G401.6 (cell line): ENCODE measurements around the gene MYD88.

ENCODE experiments used
- FAIRE-seq: peaks from 2 replicates; lab custom pipeline; 2012; peaks lifted over from hg19 to GRCh38; lab: Jason Lieb, UNC

MYD88 gene

DNA sequence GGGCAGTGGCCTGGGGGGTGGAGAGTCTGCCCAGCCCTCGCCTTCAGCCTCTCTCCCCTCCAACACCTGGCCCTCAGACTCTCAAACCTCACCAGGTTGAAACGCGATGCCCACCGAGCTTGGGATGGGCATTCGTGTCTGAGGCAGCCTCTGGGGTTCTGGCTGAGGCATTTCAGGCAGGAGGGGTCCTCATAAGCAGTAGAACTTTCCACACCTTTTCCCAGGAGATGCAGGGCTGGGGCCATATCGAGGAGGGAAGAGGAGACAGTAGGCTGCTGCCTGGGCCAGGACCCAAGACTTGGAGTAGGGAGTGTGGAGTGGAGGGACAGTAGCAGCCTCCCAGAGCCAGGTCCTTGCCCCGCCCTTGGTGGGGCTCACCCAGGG, 26.1 kb upstream of the MYD88 start:
- no peak for FAIRE-seq

DNA sequence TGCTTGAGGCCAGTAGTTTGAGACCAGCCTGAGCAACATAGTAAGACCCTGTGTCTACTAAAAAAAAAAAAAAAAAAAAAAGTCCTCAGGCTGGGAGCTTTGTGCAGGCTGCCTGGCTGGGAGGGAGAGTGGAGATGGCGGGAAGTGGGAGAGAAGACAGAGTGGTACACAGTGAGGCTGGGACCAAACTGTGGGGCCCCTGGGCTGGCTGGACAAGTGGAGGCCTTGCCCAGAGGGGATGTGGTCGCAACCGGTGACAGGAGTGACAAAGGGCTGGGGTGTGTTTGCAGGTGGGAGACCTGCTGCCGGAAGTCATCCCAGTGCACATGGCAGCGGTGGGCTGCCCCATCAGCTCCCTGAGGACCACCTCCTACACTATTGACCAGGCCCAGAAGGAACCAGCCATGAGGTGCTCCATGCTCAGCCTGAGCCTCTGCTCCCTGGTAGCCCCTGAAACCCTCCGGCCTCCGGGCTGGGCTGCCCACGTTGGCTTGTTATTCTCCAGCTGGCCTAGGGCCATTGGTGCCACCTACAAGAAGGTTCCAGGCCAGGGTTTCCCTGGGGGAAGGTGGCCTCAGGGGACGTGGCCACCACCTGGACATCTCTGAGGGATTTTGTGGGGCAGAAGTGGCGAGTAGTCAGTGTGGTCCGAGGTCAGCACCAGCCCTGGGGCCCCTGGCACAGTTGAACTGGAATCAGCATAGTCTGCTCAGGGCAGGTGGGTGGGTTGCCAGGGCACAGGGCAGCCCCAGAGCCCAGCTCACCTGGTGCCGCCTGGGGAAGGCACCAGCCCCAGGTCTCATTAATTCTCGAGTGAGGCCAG, 24.2 kb upstream of the MYD88 start:
- no peak for FAIRE-seq

DNA sequence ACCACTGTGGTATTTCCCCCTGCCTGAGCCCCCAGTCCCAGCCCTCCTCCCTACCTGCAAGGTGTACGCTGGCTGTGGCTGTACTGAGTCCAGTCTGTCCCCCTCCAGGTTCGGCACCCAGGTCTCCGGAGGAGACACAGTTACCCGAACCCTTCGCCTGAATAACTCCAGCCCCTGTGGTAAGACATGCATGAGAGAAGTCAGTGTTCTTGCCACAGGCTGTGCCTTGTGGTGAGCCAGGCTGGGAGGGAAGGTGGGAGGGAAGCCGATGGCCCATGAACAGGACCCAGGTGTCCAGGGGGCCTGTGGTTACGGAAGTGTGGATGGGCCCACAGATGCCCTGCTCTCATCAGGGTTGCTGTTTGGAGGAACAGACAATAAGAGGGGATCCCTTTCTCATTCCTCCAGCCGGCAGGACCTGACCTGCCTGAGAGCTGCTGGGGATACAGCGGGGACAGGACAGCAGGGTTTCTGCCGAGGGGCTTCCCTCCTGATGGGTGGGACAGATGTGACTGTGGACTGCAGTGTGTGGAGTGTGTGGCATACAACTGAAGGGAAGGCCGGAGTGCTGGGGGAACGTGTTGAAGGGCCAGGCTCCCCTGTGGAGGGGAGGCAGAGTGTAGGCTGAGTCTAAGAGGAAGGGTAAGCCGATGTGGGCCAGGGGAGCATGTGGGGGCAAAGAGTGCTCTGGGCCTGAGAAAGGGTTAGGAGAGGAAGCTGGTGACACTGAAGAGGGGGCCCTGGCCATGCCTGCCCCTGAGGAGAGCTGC, 23.4 kb upstream of the MYD88 start:
- FAIRE-seq, result no peak

DNA sequence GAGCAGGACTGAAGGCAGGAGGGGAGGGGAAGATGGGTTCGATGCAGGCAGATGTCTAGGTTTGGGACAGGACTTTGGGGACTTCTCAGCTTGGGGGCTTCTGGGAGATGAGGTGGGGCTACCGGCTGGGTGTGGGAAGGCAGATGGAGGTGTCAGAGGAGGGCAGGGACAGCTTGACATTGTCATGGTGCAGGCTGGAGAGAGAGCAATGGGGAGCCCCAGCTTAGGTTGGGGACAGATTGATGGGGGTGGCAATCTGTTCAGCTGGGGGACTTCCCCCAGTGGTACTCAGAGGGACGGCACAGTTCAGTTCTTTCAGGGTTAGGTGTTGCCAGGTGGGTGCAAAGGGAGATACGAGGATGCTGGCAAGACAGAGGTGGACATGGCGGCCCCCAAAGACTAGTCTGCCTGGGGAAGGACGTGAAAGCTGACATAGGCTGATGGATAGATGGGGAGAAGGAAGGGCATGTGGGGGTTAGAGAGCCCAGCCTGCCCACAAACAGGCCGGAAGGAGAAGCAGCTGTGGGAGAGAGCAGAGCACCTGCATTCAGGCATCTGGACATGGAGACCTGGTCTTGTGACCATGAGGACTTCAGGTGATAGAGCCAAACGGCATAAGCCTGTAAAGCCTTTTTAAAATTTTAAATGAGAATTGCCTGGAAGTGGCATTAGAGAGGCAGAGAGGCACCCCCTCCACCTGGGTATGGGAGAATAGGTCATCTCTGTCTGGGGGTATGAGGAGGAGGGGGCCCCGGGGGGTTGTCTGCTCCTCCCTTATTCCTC, 22.6 kb upstream of the MYD88 start:
- no peak for FAIRE-seq

DNA sequence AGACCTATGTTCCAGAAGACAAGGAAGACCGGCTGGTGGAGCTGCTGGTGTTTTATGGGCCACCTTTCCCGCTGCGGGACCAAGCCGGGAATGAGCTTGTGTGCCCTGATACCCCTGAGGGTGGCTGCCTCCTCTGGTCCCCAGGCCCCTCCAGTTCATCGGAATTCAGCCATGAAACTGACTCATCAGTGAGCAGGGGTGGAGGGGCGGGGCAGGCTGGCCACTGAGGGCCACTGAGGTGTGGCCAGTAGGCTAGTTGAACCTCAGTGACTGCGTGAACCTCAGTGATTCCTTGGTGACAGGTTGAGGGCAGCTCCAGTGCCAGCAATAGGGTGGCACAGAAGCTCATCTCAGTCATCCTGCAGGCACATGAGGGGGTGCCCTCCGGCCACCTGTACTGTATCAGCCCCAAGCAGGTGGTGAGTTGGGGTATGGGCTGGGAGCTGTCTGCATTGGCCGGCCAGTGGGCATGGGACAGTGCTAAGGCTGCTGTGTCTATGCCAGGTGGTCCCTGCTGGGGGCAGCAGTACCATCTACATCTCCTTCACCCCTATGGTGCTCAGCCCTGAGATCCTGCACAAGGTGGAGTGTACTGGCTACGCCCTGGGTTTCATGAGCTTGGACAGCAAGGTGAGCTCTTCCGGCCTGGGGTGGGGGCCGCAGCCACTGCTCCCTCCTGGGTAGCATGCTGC, 21.8 kb upstream of the MYD88 start:
- no peak for FAIRE-seq

DNA sequence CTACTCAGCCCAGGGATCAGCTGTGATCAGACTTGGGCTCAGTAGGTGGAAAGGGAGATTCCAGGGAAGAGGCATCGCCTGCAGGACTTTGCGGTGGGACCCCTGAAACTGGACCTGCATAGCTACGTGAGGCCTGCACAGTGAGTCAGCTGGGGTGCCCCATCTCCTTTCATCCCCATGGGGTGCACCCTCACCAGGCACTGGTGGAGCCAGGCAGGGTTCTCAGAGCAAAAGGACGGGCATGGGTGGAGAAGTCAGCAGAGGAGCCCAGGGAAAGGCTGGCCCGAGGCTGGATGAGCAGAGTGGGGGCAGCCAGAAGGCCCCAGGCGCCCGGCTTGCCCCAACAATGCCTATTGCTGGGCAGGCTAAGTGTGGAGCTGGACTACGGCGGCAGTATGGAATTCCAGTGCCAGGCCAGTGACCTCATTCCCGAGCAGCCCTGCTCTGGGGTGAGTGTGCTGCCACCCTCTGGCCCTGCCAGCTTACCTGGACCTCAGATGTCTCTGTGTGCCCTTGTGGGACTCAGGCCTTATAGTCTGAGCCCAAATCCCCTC, 21.2 kb upstream of the MYD88 start:
- FAIRE-seq, result no peak

DNA sequence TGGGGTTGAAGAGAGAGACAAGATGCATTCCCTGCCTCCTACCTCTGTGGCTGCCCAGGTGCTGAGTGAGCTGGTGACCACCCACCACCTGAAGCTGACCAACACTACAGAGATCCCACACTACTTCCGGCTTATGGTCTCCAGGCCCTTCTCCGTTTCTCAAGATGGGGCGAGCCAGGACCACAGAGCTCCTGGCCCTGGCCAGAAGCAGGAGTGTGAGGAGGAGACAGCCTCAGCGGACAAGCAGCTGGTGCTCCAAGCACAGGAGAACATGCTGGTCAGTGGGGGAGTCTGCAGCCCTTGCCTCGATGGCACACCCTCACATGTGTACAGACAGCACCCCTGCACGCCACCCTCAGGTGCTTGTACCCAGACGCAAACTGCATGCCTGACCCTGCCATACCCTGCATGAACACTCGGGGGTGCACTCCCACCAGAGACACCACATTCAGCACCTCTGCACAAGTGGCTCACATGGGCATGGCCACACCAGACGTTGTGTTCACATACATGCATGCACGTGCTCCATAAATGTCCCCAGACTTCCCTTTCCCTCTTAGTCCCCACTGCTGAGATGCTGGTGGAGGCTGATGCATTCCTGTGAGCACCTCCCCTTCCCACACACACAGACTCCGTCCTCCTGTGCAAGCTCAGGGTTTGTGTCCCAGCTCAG, 20.6 kb upstream of the MYD88 start:
- no peak for FAIRE-seq

DNA sequence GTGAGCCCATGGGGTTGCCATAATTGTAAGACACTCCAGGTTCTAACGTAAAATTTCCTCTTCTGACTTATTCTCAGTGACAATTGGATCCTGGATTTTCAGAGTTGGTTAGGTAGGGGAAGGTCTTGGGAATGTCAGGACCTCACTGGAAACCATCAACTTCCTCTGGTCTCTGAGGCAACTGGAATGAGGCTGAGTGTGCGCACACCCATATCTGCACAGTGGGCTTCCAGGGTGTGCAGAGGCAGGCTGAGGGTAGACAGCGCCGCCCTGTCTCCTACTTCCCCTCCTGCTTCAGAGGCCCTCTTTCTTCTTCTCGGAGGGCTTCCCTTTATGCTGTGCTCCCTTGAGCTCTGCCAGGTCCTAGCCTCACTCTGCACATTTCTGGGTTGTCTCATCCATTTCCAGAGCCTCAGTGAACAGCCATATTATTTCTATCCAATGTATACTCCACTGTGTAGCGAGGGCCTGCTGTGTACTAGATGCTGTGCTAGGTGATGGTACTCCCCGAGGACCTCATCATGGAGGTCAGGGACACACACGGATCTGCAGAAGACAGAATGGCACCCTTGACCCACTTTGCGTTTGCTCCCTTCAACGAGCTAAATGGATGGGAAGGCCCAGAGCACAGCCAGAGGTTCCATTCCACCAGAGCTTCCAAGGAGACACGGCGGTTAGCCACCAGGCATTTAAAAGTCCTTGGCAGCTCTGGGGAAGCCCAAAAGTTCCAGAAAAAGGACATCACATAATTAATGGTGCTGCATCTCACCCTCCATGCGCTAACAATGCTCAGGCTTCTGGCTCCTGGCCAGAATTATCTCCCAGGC, 19.8 kb upstream of the MYD88 start:
- FAIRE-seq, result no peak

DNA sequence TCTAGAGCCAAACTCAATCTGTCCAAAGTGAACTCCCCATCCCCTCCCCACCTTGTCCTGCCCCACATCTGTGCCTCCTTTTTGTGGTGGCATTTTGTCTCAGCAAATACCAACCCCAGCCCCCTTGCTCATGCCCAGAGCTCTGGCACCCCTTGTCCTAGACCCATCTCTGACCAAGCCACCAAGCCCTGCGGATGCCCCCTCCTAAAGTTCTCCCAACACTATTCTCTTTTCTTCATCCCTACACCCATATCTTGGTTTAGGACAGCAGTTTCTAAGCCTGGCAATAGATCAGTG, 19.3 kb upstream of the MYD88 start:
- no peak for FAIRE-seq

DNA sequence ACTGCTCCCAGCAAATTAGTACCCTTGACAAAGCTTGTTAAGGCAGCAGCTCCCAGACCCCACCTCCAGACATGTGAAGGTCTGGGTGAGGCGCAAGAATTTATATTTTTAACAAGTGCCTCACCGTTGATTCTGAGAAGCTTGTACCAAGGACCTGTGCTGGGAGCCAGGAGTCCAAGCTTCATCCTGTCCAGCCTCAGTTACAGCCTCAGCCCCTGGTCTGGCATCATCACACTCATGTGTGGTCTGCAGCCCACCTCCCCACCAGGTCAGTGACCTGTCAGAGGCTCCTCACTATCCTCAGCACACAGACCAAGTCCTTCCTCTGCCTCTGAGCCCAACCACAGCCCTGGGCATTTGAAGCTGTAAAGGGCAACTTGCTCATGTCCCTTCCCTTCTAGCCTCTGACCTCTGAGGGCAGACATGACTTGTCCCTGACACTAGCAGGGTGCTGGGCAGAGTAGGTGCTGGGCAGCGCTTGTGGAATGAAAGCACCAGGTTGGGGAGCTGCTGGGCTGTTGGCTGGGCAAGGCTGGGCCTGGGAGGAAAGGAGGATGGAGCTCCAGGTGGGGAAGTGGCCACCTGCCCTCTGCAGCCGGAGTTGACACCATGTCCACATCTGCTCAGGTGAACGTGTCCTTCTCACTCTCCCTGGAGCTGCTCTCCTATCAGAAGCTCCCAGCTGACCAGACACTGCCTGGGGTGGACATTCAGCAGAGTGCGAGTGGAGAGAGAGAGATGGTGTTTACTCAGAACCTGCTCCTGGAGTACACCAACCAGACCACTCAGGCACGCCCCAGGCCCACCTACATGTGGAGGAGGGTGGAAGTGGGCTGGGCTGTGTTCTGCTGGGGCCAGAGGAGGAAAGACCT, 18.4 kb upstream of the MYD88 start:
- FAIRE-seq, result no peak

DNA sequence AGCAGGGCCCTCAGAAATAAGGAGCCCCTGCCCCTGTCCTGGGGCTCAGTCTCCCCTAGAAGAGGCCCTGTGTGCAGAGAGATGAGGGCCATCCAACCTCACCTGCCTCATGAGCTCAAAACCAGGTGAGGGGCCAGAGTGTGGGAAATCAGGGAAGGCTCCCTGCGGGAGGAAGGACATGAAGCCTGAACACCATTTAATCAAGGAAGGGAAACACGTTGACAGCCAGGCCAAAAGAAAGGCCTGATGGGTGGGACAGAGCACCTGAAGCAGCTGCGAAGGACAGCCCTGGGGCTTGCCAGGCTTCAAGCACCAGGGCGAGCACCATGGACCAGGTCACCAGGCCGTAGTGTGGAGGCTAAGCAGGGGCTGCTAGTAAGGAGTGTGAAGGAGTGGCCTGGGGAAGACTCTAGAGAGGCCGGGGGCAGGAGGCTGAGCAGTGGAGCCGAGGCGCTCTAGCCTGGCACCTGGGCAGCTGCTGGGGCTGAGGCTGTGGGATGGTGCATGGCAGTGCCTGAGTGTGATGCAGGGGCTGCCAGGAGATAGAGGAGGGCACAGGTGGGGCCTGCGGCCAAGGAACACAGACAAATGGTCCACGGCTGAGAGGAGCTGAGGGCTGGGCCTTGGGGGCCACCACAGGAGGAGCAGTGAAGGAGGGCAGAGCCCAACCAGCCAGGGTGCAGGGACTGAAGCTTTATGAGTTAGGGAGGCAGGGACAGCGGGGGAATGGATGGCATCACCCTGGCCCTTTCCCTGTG, 17.6 kb upstream of the MYD88 start:
- FAIRE-seq, result no peak

DNA sequence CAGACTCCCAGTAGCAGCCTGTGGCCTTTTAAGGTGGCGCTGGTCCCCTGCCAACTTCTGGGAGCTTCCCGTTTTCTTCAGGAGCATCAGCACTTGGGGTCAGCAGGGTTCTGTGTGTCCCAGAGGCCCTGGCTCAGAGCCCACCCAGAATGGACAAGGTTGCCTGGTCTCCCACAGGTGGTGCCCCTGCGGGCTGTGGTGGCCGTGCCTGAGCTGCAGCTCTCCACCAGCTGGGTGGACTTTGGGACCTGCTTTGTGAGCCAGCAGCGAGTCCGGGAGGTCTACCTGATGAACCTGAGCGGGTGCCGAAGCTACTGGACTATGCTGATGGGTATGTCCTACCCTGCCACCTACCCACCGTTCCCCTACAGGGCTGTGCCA, 17.0 kb upstream of the MYD88 start:
- FAIRE-seq, result no peak

DNA sequence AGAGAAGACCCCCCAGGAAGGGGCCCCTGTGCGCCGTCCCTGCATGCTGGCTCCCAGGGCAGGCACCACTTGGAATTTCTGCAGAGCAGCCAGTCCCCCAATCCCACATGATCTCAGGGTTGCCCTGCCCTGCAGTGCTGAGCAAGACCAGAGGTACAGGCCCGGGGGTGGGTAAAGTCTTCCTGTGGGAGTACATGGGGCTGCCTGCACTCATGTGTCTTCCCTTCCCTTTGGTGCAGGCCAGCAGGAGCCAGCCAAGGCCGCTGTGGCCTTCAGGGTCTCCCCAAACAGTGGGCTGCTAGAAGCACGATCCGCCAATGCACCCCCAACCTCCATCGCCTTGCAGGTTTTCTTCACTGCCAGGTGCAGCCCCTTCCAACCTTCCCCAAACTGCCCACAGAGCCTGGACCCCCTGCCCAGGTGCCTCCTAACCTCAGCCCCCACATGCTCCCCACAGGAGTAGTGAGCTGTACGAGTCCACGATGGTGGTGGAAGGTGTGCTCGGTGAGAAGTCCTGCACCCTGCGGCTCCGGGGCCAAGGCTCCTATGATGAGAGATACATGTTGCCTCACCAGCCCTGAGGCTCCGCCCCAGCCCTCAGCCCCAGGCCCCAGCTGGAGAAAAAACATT, 16.5 kb upstream of the MYD88 start:
- FAIRE-seq, result no peak

DNA sequence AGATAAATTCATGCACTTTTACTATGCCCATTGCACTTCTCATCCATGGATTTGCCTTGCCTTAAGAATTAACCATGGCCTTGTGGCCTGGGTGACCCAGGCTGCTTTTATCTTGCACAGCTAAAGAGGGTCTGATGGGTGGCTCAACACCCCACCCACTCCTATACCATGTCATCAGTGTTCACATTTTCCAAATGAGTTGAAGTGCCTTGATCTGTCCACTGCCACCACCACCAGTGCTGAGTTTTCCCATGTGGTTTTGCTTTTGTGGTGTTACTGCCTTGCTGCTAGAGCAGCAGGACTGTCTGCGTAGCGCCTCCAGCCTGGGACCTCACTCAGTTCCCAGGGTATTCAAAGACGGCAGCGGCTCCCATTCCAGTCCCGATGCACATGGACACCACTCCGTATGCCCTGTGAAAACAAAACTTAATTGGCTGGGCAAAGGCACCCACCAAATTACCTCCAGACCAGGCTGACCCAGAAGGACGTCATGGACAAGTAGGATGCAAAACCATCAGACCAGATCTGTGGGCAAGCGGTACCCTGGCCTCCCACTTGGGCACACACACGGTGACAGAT, 15.7 kb upstream of the MYD88 start:
- FAIRE-seq, result no peak

DNA sequence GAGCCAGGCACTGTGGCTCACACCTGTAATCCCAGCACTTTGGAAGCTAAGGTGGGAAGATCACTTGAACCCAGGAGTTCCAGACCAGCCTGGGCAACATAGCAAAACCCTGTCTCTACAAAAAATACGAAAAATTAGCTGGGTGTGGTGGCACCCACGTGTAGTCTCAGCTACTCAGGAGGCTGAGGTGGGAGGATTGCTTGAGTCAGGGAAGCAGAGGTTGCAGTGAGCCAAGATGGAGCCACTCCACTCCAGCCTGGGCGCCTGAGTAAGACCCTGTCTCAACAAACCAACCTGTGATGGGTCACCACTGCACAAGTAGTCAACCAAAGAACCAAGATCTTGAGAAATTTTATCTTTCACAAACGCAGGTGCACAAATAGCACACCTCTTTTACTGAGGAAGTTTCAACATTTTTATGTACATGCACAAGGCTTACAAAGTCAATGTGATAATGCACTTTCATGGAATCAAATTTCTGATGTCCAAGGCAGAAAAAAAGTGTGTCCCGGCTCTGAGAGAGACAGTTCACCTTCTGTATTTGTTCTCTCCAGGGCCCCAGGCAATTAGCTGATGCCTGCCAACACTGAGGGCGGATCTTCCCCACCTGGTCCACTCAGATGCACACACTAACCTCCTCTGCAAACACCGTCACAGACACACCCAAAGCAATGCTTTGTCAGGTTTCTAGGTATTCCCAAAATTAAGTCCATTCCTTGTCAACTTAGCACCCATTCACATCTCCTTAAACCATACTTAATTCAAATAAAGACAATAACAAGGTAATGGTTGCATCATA, 13.9 kb upstream of the MYD88 start:
- FAIRE-seq, result no peak

DNA sequence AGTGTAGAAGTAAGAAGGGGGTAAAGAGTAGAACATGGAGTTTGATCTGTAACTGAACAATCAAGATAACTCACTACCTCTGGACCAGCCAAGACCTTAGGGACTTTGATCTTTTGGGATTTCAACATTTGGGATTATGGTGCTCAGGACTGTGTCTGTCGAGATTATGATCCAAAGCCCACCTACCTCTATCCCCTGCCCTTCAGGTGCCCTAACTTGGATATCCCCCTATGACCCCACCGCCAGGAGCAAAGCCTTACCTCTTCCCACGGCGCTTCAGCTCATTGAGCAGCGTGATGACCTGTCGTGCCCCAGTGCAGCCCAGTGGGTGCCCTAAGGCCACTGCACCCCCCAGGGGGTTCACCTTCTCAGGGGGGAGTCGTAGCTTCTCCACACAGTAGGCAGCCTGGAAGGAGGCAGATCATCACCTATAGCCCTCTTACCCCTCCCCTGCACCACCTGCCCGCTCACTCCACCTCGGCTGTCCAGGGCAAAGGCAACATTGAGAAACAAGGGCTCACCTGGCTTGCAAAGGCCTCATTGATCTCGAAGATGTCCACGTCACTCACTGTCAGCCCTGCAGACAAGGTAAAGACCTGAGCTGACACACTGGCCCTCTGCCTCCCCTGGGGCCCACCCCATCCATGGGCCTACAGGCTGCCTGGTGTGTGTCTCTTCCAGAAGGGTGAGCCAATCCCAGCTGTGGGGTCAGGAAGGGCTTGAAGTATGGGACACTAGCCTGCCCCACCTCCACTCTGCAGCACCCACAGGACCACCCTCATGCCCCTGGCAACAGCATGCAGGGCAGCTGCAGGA, 12.9 kb upstream of the MYD88 start:
- FAIRE-seq, result no peak
